NCI-H2081 treated with DMSO at 0.1 percent for 48 hours (cell line): ENCODE data around the gene C11orf98.
A peak's percentile ranks its signal among the peaks of the same experiment; 100 is the strongest.
"Not testable (repeated sequence)": the region's sequence is repeated elsewhere in the genome, so short reads cannot be mapped to it uniquely, and the experiment has no call there.

Source experiments
- DNase-seq: peaks from one replicate; lab custom pipeline; 2025; lab: John Stamatoyannopoulos, UW

C11orf98 gene

DNA sequence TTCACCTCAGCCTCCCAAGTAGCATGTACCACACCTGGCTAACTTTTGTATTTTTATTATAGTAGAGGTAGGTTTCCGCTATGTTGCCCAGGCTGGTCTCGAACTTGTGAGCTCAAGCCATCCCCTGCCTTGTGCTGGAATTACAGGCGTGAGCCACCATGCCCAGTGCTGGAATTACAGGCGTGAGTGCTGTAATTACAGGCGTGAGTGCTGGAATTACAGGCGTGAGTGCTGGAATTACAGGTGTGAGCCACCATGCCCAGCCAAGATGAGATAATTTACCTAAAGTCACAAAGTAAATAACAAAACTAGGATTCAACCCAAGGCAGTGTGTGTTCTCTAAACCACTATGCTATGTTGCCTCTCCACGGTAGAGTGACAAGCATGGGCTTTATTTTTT is 17.5 kb upstream of the C11orf98 start:
- DNase-seq, result no peak

GRCh38 chr11:62680825-62681240 is 15.8 kb upstream of the C11orf98 start:
- peak; percentile 13 for DNase-seq

- DNase-seq, result peak; percentile 19
Observed at GRCh38 chr11:62678770-62679696, 14.0 kb upstream of the C11orf98 start, which contains the start of gene UBXN1. Gene UBXN1 (minus strand): TSS chr11:62679073. CDS start chr11:62678923, 150 bp downstream.

- DNase-seq, result no peak
Observed at GRCh38 chr11:62678433-62678769, 13.4 kb upstream of the C11orf98 start.

- DNase-seq, result no peak
Observed at GRCh38 chr11:62677714-62678113, 12.7 kb upstream of the C11orf98 start.

GRCh38 chr11:62677156-62677555 is 12.1 kb upstream of the C11orf98 start:
- no peak for DNase-seq

DNA sequence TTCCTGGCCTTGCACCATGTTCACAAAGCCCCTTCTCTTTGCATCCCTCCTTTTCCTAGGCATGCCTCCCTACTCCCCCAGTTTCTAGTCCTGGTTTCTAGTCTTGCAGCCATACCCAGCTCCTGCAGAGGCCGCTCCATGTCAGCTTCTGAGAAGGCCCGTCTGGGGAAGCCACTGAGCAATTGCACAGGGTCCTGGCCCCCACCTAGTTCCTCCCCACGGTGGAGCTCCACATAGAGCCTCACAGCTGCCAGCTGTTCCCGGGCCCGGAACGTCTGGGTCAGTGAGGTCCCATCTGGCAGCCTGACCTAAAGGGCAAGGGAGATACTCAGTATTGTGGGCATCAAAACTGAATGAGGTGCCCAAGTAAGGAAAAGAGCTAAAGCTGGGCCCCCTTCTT is 11.7 kb upstream of the C11orf98 start:
- DNase-seq, result no peak

DNA sequence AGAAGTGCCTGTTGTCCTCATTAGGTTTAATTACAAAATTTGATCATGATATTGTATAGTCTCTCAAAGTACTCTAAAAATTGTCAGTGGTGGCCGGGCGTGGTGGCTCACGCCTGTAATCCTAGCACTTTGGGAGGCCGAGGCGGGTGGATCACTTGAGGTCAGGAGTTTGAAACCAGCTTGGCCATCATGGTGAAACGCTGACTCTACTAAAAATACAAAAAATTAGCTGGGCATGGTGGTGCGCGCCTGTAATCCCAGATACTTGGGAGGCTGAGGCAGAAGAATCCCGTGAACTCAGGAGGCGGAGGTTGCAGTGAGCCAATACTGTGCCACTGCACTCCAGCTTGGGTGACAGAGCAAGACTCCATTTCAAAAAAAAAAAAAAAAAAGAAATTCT is 10.4 kb upstream of the C11orf98 start:
- not testable (repeated sequence) for DNase-seq

DNA sequence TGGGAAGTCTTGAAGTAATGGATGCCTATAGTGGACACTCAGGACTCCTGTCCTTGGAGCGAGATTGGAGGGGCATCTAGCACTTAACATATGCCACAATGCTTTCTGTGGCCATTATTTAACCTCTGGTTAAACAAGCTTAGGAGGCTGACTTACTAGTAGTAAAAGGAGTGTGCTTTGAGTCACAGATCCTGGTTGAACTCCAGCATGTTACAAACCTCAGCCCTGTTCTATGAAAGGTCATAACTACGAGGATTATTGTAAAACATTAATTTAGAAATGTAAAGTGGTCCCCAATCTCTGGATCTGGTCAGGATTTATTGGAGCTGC is 8.2 kb upstream of the C11orf98 start:
- no peak for DNase-seq

- peak; percentile 19 for DNase-seq
Observed at GRCh38 chr11:62671608-62672389, 6.8 kb upstream of the C11orf98 start, which contains the start of the genes LBHD1 and UQCC3. Gene LBHD1 (minus strand): TSS chr11:62672267. CDS start chr11:62670031, 2,236 bp downstream. Gene UQCC3 (plus strand): TSS chr11:62671673. CDS start chr11:62671746, 73 bp downstream.

- DNase-seq, result no peak
Observed at GRCh38 chr11:62671236-62671607, 6.2 kb upstream of the C11orf98 start.

GRCh38 chr11:62669420-62670161 is 4.6 kb upstream of the C11orf98 start:
- no peak for DNase-seq

- no peak for DNase-seq
Observed at GRCh38 chr11:62667460-62667859, 2.5 kb upstream of the C11orf98 start.

DNA sequence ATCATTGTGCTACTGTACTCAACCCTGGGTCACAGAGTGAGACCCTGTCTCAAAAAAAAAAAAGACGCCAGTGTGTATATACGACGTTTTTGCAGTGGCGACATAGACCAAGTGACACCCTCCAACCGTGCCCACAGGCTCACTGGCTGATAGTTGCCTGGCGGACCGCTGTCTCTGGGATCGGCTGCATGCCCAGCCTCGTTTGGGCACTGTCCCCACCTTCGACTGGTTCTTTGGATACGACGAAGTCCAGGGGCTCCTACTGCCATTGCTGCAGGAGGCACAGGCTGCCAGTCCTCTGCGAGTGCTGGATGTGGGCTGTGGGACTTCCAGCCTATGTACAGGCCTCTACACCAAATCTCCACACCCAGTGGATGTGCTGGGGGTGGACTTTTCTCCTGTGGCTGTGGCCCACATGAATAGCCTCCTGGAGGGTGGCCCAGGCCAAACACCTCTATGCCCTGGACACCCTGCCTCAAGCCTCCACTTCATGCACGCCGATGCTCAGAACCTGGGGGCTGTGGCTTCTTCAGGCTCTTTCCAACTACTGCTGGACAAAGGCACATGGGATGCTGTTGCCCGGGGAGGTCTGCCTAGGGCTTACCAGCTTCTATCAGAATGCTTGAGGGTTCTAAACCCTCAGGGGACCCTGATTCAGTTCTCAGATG is 1.4 kb upstream of the C11orf98 start:
- DNase-seq, result no peak

DNA sequence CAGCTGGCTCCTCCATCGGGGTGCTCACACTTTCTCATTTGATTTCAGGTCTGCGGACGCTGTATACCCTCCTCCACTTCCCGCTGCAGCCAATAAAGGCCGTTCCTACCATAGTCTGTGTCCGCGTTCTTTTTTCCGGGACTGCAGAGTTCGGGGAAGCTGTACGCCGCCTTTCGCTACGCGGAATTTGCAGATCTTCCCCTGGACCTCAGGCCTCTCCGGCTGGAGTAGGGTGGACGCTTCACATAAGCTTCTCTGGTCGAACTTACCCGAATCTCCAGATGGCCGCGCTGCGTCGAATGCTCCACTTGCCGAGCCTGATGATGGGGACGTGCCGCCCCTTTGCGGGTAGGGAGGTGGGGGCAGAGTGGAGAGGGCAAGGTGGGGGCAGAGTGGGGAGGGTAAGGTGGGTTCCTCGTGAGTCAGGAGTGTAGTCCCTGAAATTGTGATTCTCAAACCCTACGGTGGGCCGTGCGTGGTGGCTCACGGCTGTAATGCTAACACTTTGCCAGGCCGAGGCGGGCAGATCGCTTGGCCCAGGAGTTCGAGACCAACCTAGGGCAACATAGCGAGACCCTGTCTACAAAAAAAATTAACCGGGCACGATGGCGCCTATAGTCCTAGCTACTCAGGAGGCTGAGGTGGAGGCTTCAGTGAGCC is 719 bp upstream of the C11orf98 start:
- no peak for DNase-seq

GRCh38 chr11:62664405-62665074 is 470 bp downstream of the C11orf98 start:
- no peak for DNase-seq

GRCh38 chr11:62656796-62657429 is 8.1 kb downstream of the C11orf98 start:
- DNase-seq, result no peak

- no peak for DNase-seq
Observed at GRCh38 chr11:62654297-62654696, 10.7 kb downstream of the C11orf98 start.

- DNase-seq, result no peak
Observed at GRCh38 chr11:62652161-62653006, 12.6 kb downstream of the C11orf98 start.
